Muscle of leg (tissue), 11 donors: ENCODE results near the gene DECR2. TPM values are rescaled to one million over a fixed set of nuclear protein-coding genes. Genes with fewer than 3 reads are reported as not detected.
A peak's percentile ranks its signal among the peaks of the same experiment; 100 is the strongest.
"Not testable (repeated sequence)": the region's sequence is repeated elsewhere in the genome, so short reads cannot be mapped to it uniquely, and the experiment has no call there.

Experiments
- DNase-seq: peaks from one replicate; pipeline ENCODE4 v3.0.0; 2013
- H3K27ac ChIP-seq: one replicate; pipeline ENCODE4 v1.5.1; 2013; ENCODE audit warnings: mild to moderate bottlenecking, low read length, control low read depth
- H3K27me3 ChIP-seq: one replicate; pipeline ENCODE4 v1.6.1; 2013; ENCODE audit warnings: low read length; ENCODE audit not compliant: control insufficient read depth, insufficient read depth
- H3K36me3 ChIP-seq: one replicate; pipeline ENCODE4 v1.6.1; 2013; ENCODE audit warnings: low read length; ENCODE audit not compliant: control insufficient read depth, insufficient read depth
- H3K4me1 ChIP-seq: one replicate; pipeline ENCODE4 v1.6.1; 2013; ENCODE audit warnings: low read length; ENCODE audit not compliant: control insufficient read depth, insufficient read depth
- H3K4me3 ChIP-seq: one replicate; pipeline ENCODE4 v1.5.1; 2013; ENCODE audit warnings: low read length, control low read depth
- H3K9me3 ChIP-seq: replicated peaks from 2 replicates; pipeline ENCODE4 v1.6.1; 2013; ENCODE audit warnings: low read depth, low read length; ENCODE audit not compliant: control insufficient read depth
- WGBS: methylation state at CpG from one replicate; pipeline ENCODE4 v1.1.5; 2013; ENCODE audit warnings: missing lambda C conversion rate; ENCODE audit not compliant: insufficient coverage; 5-methylcytosine and 5-hydroxymethylcytosine counted together
- polyA plus RNA-seq, 8 donors: library from polyadenylated mRNA; unstranded; fragments of 120-200 nt; gene quantifications; one replicate each; pipeline versions ENCODE4 v1.2.1 to v1.2.3, GENCODE V29; 2013; ENCODE audit warnings: inconsistent platforms in 1 of 8, low replicate concordance in 1 of 8; ENCODE audit not compliant: insufficient read length in 8 of 8, insufficient read depth in 1 of 8
- total RNA-seq: library from RNA; stranded (reverse); fragments of 120-200 nt; gene quantifications from one replicate; pipeline ENCODE4 v1.2.4, GENCODE V29; 2013

DECR2 gene
- total and polyA plus RNA-seq, 9 donors: 8.4 to 20.6 (median 13.0) TPM

DNA sequence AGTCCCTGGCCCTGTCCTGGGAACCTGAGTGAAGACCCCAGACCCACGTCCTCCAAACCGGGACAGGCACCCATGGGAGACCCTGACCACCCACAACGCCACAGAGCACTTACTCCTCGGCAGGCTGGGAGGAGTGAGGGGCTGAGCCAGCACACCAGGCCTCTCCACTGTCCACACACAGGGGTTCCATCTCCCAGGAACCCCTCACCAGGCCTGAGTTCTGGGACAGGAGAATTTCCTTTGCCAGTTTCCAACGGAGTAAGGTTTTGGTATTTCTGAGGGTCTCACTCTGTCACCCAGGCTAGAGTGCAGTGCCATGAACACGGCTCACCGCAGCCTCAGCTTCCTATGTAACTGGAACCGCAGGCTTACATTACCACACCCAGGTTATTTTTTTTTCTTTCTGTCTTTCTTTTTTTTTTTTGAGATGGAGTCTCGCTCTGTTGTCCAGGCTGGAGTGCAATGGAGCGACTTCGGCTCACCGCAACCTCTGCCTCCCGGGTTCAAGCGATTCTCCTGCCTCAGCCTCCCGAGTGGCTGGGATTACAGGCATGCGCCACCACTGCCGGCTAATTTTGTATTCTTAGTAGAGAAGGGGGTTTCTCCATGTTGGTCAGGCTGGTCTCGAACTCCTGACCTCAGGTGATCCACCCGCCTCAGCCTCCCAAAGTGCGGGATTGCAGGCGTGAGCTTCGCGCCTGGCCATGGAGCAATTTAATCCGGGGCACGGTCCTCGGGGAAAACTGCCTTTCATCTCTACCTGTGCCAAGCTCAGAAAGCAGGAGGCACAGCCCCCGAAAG lies 21.5 kb upstream of the DECR2 start:
- 66% methylated on average over 7 of the region's 27 CpGs for WGBS
- no peak overlapping the region for H3K27ac ChIP-seq
- peaks cover 8% of the 10 kb centered on the region for H3K27me3 ChIP-seq
- peaks cover 24% of the 10 kb centered on the region for H3K4me1 ChIP-seq
- H3K4me3 ChIP-seq: no peak overlapping the region
- H3K9me3 ChIP-seq: no peaks in the 10 kb centered on the region
- peaks cover 19% of the 10 kb centered on the region for H3K36me3 ChIP-seq
- DNase-seq: no peak

- 4% methylated on average over 12 of the region's 12 CpGs for WGBS
- no peak for DNase-seq
- peaks cover 8% of the 10 kb centered on the region for H3K27me3 ChIP-seq
- peak overlapping the region; percentile 73 for H3K4me3 ChIP-seq
- peaks cover 16% of the 10 kb centered on the region for H3K36me3 ChIP-seq
- H3K4me1 ChIP-seq: peaks cover 24% of the 10 kb centered on the region
- no peaks in the 10 kb centered on the region for H3K9me3 ChIP-seq
- no peak overlapping the region for H3K27ac ChIP-seq
These were observed 21.0 kb upstream of the DECR2 start for GRCh38 chr16:380762-381011.

GRCh38 chr16:381012-381788 lies 20.5 kb upstream of the DECR2 start:
- Histone ChIP-seq H3K36me3 (peaks cover 13% of the 10 kb centered on the region), H3K4me1 (peaks cover 24% of the 10 kb centered on the region), H3K27ac (no peak overlapping the region), H3K9me3 (no peaks in the 10 kb centered on the region), H3K27me3 (peaks cover 8% of the 10 kb centered on the region), H3K4me3 (peak overlapping the region; percentile 73)
- under 1% methylated on average over 65 of the region's 73 CpGs for WGBS
- peak; percentile 42 for DNase-seq

- no peaks in the 10 kb centered on the region for H3K9me3 ChIP-seq
- peaks cover 8% of the 10 kb centered on the region for H3K27me3 ChIP-seq
- H3K36me3 ChIP-seq: peaks cover 4% of the 10 kb centered on the region
- H3K4me3 ChIP-seq: peak within 1 kb of the TSS; percentile 73
- DNase-seq: peak; percentile 79
- H3K27ac ChIP-seq: peak within 1 kb of the TSS; percentile 29
- WGBS: under 1% methylated on average over 84 of the region's 123 CpGs
- peaks cover 24% of the 10 kb centered on the region for H3K4me1 ChIP-seq
These were observed 19.6 kb upstream of the DECR2 start, which contains the start of gene PGAP6 for GRCh38 chr16:381789-382717. Gene PGAP6, minus strand, starts transcription at chr16:381978. Its CDS starts 157 bp downstream, at chr16:381821.

DNA sequence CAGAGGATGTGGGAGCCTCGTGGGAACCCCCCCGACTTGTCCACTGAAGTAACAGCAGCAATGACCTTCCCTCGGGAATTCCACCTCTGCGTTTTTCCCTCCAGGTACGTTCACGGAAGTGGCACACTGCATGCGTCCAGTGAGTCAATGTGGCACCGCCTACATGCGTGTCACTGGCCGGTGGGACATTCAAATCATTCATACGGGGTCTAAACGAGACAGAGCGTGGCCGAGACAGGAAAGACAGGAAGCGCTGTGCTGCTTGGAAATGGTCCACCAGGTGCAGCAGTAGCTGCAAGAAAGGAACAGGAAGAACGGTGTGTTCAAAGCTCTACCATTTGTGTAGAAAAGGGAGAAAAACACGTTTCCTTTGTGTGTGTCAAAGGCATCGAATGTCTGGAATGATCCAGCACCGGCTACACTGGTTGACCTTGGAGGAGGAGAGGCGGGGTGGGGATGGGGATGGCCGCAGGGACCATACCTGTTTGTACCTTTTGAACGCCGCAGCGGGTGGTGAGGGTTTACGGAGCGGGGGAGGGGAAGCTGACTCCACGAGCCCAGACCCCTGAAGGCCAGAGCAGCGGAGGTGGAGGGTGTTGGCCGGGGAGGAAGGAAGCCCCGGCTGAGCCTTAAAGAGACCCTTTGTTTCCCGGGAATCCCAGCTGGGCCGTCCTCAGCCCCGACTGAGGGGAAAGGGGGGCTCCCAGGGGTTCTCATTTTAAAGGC lies 18.2 kb upstream of the DECR2 start:
- DNase-seq: no peak
- 22% methylated on average over 33 of the region's 33 CpGs for WGBS

GRCh38 chr16:386641-387156 lies 15.0 kb upstream of the DECR2 start:
- peak; percentile 42 for DNase-seq
- 55% methylated on average over 16 of the region's 19 CpGs for WGBS
- Histone ChIP-seq H3K4me1 (peaks cover 15% of the 10 kb centered on the region), H3K36me3 (no peaks in the 10 kb centered on the region), H3K4me3 (no peak overlapping the region), H3K9me3 (no peaks in the 10 kb centered on the region), H3K27ac (no peak overlapping the region), H3K27me3 (peaks cover 8% of the 10 kb centered on the region)

More for the DNA sequence above, 18.2 kb upstream of the DECR2 start:
- Histone ChIP-seq H3K36me3 (no peaks in the 10 kb centered on the region), H3K4me1 (peaks cover 24% of the 10 kb centered on the region), H3K9me3 (no peaks in the 10 kb centered on the region), H3K4me3 (no peak overlapping the region), H3K27ac (peak overlapping the region; percentile 51), H3K27me3 (peaks cover 8% of the 10 kb centered on the region)

DNA sequence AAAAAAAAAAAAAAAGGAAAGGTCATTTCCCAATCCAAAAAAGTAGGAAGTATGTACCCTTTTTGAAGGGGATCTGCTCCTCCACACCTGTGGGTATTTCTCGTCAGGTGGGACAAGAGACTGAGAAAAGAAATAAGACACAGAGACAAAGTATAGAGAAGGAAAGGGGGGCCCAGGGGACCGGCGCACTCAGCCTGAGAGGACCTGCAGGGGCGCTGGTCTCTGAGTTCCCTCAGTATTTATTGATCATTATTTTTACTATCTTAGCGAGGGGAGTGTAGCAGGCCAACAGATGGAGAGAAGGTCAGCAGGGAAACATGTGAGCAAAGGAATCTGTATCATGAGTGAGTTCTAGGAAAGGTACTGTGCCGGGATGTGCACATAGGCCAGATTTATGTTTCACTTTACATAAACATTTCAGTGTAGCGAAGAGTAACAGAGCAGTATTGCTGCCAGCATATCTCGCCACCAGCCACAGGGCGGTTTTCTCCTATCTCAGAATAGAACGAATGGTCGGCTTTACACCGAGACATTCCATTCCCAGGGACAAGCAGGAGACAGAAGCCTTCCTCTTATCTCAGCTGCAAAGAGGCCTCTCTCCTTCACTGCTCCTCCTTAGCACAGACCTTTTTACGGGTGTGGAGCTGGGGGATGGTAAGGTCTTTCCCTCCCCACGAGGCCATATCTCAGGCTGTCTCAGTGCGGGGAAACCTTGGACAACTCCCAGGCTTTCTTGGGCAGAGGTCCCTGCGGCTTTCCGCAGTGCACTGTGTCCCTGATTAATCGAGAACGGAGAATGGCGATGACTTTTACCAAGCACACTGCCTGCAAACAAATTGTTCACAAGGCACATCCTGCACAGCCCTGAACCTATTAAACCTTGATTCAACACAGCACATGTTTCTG lies 13.7 kb upstream of the DECR2 start:
- not testable (repeated sequence) for H3K4me1 ChIP-seq, H3K36me3 ChIP-seq, H3K27me3 ChIP-seq, H3K9me3 ChIP-seq, H3K27ac ChIP-seq, DNase-seq, H3K4me3 ChIP-seq
- WGBS: 34% methylated on average over 9 of the region's 20 CpGs

- Histone ChIP-seq H3K4me3 (no peak overlapping the region), H3K27me3 (no peaks in the 10 kb centered on the region), H3K9me3 (peaks cover 3% of the 10 kb centered on the region), H3K36me3 (no peaks in the 10 kb centered on the region), H3K4me1 (no peaks in the 10 kb centered on the region), H3K27ac (no peak overlapping the region)
- no peak for DNase-seq
- 93% methylated on average over 8 of the region's 10 CpGs for WGBS
These were observed 12.3 kb upstream of the DECR2 start for GRCh38 chr16:389352-389751.
